MM.1S (cell line): Measurements from ENCODE around the gene BTRC.

Source experiments
- DNase-seq: peaks from one replicate; pipeline ENCODE4 v3.0.0-alpha.2; 2015
- H2AFZ ChIP-seq: fragments of 300-600 bp; sonication (generic); 2 replicates; pipeline ENCODE4 v1.6.0; 2016; ENCODE audit warnings: antibody characterized with exemption, low read length
- H3F3A ChIP-seq: fragments of 300-600 bp; sonication (generic); 2 replicates; pipeline ENCODE4 v1.6.1; 2016; ENCODE audit warnings: mild to moderate bottlenecking, antibody characterized with exemption, low read length, moderate library complexity, mixed read lengths; ENCODE audit not compliant: insufficient read depth
- H3K27ac ChIP-seq: fragments of 300-600 bp; sonication (generic); 2 replicates; pipeline ENCODE4 v1.5.1; 2016; ENCODE audit warnings: mild to moderate bottlenecking, low read length
- H3K27me3 ChIP-seq: fragments of 300-600 bp; sonication (generic); replicated peaks from 2 replicates; pipeline ENCODE4 v1.6.0; 2016; ENCODE audit warnings: low read length; ENCODE audit not compliant: insufficient read depth
- H3K36me3 ChIP-seq: fragments of 300-600 bp; sonication (generic); replicated peaks from 2 replicates; pipeline ENCODE4 v1.6.1; 2016; ENCODE audit warnings: mild to moderate bottlenecking, low read length, mixed read lengths; ENCODE audit not compliant: insufficient read depth
- H3K4me1 ChIP-seq: fragments of 300-600 bp; sonication (generic); 2 replicates; pipeline ENCODE4 v1.6.1; 2016; ENCODE audit warnings: low read length, mixed read lengths
- H3K4me2 ChIP-seq: fragments of 300-600 bp; sonication (generic); 2 replicates; pipeline ENCODE4 v1.6.0; 2016; ENCODE audit warnings: low read depth, low read length
- H3K4me3 ChIP-seq: fragments of 300-600 bp; sonication (generic); 2 replicates; pipeline ENCODE4 v1.5.1; 2016; ENCODE audit warnings: low read length, mixed read lengths
- H3K79me2 ChIP-seq: fragments of 300-600 bp; sonication (generic); 2 replicates; pipeline ENCODE4 v1.6.1; 2016; ENCODE audit warnings: mixed run types, low read length, mixed read lengths
- H3K9ac ChIP-seq: fragments of 300-600 bp; sonication (generic); 2 replicates; pipeline ENCODE4 v1.6.1; 2016; ENCODE audit warnings: low read length, mixed read lengths
- H3K9me2 ChIP-seq: fragments of 300-600 bp; sonication (generic); replicated peaks from 2 replicates; pipeline ENCODE4 v1.6.1; 2016; ENCODE audit warnings: mild to moderate bottlenecking, low read length, mixed read lengths; ENCODE audit not compliant: insufficient read depth
- H3K9me3 ChIP-seq: fragments of 300-600 bp; sonication (generic); replicated peaks from 2 replicates; pipeline ENCODE4 v1.6.1; 2016; ENCODE audit warnings: mild to moderate bottlenecking, low read length, mixed read lengths; ENCODE audit not compliant: insufficient read depth
- H4K20me1 ChIP-seq: fragments of 300-600 bp; sonication (generic); 2 replicates; pipeline ENCODE4 v1.6.1; 2016; ENCODE audit warnings: mild to moderate bottlenecking, low read length, moderate library complexity, mixed read lengths; ENCODE audit not compliant: insufficient read depth
- CTCF ChIP-seq: fragments of 300-600 bp; sonication (generic); IDR thresholded peaks from 2 replicates; pipeline ENCODE4 v1.5.1; 2016; ENCODE audit warnings: antibody characterized with exemption, low read length, mixed read lengths
- EZH2 ChIP-seq: fragments of 300-600 bp; sonication (generic); optimal IDR thresholded peaks from 2 replicates; pipeline ENCODE3; 2017; ENCODE audit warnings: low read depth, mild to moderate bottlenecking, antibody characterized with exemption, low read length, mixed read lengths
- EZH2phosphoT487 ChIP-seq: fragments of 300-600 bp; sonication (generic); IDR thresholded peaks from 2 replicates; pipeline ENCODE4 v1.6.1; 2018; ENCODE audit warnings: antibody characterized with exemption, low read length

Gene BTRC

GRCh38 chr10:101578803-101579515 is 225.0 kb downstream of the BTRC start:
- peaks cover 17% of the 10 kb centered on the region for H3K4me1 ChIP-seq
- no peak for DNase-seq
- H3F3A ChIP-seq = peaks cover 12% of the 10 kb centered on the region
- no peaks in the 10 kb centered on the region for H3K9me2 ChIP-seq
- no peak overlapping the region for H2AFZ ChIP-seq
- no peak overlapping the region for H3K4me2 ChIP-seq
- H3K27ac ChIP-seq = no peak overlapping the region
- no peaks in the 10 kb centered on the region for H3K9me3 ChIP-seq
- no peaks in the 10 kb centered on the region for H3K79me2 ChIP-seq
- no peaks in the 10 kb centered on the region; the same call in 1 of the 2 replicates for H3K36me3 ChIP-seq
- no peaks in the 10 kb centered on the region for H3K27me3 ChIP-seq
- H3K9ac ChIP-seq = no peak overlapping the region
- H4K20me1 ChIP-seq = no peaks in the 10 kb centered on the region
- TF ChIP-seq EZH2phosphoT487 (no peak), CTCF (no peak), EZH2 (no peak)
- no peak overlapping the region for H3K4me3 ChIP-seq

- DNase-seq = no peak
- Histone ChIP-seq H3K4me2 (no peak overlapping the region), H3K4me3 (no peak overlapping the region), H4K20me1 (no peaks in the 10 kb centered on the region), H3K27me3 (no peaks in the 10 kb centered on the region), H3K79me2 (no peaks in the 10 kb centered on the region), H3K9me2 (no peaks in the 10 kb centered on the region), H2AFZ (no peak overlapping the region), H3K9ac (no peak overlapping the region), H3K9me3 (no peaks in the 10 kb centered on the region), H3K27ac (no peak overlapping the region), H3K36me3 (no peaks in the 10 kb centered on the region; the same call in 1 of the 2 replicates), H3F3A (peaks cover 12% of the 10 kb centered on the region), H3K4me1 (peaks cover 17% of the 10 kb centered on the region)
- TF ChIP-seq CTCF (no peak), EZH2phosphoT487 (no peak), EZH2 (no peak)
Observed at GRCh38 chr10:101579516-101579870, 225.5 kb downstream of the BTRC start.

- no peaks in the 10 kb centered on the region for H3K79me2 ChIP-seq
- no peaks in the 10 kb centered on the region for H3K9me3 ChIP-seq
- peak overlapping the region; percentile 8; the same call in 1 of the 2 replicates for H3K27ac ChIP-seq
- DNase-seq = peak; percentile 61
- H3K4me1 ChIP-seq = peaks cover 17% of the 10 kb centered on the region
- H2AFZ ChIP-seq = no peak overlapping the region
- H4K20me1 ChIP-seq = no peaks in the 10 kb centered on the region
- no peak for TF ChIP-seq CTCF
- TF ChIP-seq EZH2 = no peak
- TF ChIP-seq EZH2phosphoT487 = no peak
- H3K9me2 ChIP-seq = no peaks in the 10 kb centered on the region
- H3F3A ChIP-seq = peaks cover 12% of the 10 kb centered on the region
- H3K9ac ChIP-seq = no peak overlapping the region
- H3K27me3 ChIP-seq = no peaks in the 10 kb centered on the region
- H3K4me3 ChIP-seq = no peak overlapping the region
- H3K36me3 ChIP-seq = no peaks in the 10 kb centered on the region; the same call in 1 of the 2 replicates
- H3K4me2 ChIP-seq = peak overlapping the region; percentile 46
Observed at GRCh38 chr10:101580486-101581399, 226.8 kb downstream of the BTRC start.
